Raji (cell line): ENCODE data around the gene NPR3.

Source experiments
- POLR2A ChIP-seq: IDR thresholded peaks from 2 replicates; pipeline ENCODE4 v1.6.1; 2011; ENCODE audit warnings: low read depth, low read length, control low read depth; ENCODE audit not compliant: insufficient read depth

NPR3 gene

DNA sequence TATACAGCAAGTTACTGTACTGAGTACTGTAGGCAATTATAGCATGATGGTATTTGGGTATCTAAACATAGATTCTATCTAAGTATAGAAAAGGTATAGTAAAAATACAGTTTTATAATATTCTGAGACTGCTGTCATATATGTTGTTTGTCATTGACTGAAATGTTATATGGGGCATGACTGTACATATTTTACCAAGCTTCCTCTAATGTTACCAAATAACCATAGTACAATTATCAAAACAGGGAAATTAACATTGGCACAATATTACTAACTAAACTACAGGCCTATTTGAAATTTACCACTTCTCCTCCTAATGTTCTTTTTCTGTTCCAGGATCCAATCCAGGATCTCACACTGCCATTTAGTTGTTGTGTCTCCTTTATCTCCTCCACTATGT is 18.5 kb downstream of the NPR3 start:
- TF ChIP-seq POLR2A: no peak

GRCh38 chr5:32733590-32734340 is 22.6 kb downstream of the NPR3 start:
- TF ChIP-seq POLR2A: no peak

DNA sequence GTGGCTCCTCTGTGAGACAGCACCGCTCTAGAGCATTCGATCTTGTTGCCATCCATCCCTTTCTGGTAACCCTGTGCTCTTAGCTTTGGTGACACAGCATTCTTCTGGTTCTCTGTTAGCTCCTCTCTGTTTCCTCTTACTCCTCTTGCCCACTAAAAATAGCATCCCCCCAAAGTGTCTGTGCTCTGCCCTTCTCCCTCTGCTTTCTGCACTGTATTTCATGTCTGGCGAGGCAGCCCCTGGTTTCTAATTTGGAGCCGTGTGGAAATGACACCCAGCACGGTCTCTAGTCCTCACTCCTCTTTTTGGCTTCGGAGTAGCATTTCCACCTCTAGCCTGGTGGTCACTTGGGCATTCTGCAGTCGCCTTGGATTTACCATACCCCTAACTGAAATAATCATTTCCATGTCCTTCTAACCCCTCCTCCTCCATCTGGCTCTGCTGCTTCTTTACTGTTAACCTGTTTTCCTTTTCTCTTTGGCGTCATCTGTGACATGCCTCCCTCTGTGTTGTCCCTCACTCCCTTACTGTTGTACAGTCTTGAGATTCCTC is 23.8 kb downstream of the NPR3 start:
- TF ChIP-seq POLR2A: no peak

DNA sequence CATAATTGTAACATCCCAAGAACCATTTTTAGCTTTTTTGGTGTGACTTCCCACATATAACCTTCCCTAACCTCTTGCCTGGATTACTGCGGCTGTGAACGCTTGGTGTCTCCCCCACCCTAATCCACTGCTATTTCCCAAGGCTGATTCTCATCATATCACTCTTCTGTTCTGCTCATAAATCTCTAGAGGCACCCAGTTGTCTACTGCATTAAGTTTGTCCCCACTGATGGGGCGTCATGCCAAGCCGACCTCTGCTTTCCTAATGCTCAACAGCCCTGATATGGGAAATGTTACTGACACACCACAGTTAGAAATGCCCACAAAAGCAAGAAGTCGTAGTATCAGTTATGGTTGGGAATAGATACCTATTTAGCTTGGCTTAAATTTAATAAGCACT is 24.4 kb downstream of the NPR3 start:
- no peak for TF ChIP-seq POLR2A

DNA sequence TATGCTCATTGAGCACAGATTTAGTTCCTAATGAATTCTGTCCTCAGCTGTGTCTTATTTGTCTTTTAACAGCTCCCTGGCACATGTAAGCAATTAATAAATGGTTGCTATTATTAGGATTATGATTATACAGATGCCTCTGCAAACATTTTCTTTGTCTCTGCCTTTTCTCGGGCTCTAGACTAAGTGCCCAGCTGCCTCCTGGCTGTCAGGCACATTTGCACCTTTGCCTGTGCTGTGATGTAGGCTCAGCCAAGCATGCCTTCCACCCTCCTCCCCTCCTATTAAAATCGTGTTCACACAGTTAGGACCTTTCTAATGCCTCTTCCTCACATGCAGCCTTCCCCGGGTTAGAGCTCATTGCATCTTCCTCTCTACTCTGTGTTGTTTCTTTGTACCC is 25.7 kb downstream of the NPR3 start:
- TF ChIP-seq POLR2A: no peak

DNA sequence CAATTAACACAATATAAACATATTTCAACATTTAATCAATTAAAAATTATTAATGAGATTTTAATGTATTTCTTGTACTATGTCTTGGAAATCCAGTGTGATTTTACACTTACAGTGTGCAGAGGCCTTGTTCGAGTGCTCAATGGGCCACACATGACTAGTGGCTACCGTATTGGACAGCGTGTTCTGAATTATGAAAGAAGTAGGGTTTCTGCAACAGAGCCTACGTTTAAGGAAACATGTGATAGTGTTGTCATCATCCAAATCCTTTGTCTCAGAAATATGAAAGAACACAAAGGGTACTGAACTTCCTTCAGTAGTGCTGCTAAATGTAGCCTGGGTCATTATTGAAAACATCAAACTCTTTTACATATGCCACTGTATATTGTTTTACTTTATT is 29.5 kb downstream of the NPR3 start:
- no peak for TF ChIP-seq POLR2A

GRCh38 chr5:32745317-32745716 is 34.2 kb downstream of the NPR3 start:
- no peak for TF ChIP-seq POLR2A

DNA sequence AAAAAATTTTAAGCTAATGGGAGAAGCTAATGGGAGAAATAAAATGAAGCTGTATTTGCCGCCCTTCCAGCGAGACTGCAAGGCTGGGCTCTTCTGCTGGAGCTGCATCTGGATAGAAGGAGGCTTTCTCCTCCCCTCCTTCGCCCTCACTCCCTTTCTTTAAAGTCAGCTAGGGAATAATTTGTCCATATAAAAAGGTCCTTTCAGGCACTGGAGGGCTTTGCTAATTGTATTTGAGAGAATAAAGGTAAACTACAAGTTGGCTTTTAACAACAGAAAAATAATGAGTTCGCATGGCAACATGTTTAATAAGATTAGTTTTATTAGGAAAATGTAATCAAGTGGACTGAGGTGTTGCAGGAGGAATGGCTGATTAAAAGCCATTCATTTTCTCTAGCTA is 41.3 kb downstream of the NPR3 start:
- no peak for TF ChIP-seq POLR2A

- TF ChIP-seq POLR2A: no peak
These were observed 41.9 kb downstream of the NPR3 start for GRCh38 chr5:32753051-32753450.

GRCh38 chr5:32753765-32754164 is 42.6 kb downstream of the NPR3 start:
- TF ChIP-seq POLR2A: no peak

DNA sequence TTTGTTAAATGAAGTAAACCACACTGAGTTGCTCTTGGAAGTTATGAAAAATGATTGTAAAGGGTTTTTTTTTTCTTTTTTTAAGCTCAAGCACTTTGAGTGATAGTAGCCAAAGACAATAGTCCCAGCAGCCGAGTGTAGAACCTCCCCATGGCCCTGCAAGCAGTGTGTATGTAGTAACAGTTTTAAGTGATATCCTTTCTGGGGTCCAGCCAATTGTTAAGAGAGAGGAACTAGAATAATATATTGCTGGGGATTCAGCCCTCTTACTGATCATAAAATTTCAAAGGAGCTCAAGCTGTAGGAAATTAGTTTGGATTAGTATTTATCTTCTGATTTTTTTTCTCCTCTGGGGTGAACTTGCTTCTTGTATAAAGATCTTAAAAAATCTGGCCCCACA is 43.2 kb downstream of the NPR3 start:
- no peak for TF ChIP-seq POLR2A

- TF ChIP-seq POLR2A: no peak
These were observed 49.0 kb downstream of the NPR3 start for GRCh38 chr5:32760091-32760509.

GRCh38 chr5:32765266-32765665 is 54.1 kb downstream of the NPR3 start:
- TF ChIP-seq POLR2A: no peak

- TF ChIP-seq POLR2A: no peak
These were observed 56.9 kb downstream of the NPR3 start for GRCh38 chr5:32767948-32768467.

DNA sequence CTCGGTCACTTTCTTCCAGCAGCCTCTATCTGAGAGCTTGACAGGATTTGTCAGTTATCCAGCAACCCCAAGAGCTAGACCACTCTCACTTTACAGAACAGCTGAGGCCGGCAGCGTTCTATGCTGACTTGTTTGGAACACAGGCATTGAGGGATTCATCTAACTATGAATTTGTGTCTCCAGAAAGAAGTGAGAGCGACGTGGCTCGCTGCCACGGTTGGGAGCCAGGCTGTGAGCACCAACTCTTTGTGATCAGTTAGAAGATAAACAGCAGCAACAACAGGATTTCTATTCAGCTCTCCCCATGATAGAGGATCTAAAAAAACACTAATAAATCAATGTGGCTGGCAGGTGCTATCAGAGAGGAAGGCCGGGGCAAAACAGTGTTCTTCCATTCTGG is 58.6 kb downstream of the NPR3 start:
- no peak for TF ChIP-seq POLR2A

DNA sequence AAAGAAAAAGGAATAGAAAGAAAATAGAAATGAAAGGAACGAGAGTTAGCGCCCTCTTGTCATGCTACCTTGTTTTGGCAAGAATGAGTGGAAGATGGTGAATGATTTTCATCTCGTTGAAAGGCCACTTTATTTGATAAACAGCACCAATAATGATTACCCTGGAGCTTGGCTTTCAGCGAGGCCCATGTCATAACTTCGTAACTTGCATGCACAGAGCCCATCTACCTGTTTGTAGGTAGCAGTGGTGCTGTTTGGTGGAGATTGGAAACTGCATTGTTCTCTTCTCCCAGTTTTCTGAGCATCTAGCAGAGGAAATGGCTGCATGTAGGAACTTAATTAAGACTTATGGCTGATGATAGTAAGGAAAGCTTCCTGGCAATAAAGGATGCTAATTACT is 59.3 kb downstream of the NPR3 start:
- TF ChIP-seq POLR2A: no peak

DNA sequence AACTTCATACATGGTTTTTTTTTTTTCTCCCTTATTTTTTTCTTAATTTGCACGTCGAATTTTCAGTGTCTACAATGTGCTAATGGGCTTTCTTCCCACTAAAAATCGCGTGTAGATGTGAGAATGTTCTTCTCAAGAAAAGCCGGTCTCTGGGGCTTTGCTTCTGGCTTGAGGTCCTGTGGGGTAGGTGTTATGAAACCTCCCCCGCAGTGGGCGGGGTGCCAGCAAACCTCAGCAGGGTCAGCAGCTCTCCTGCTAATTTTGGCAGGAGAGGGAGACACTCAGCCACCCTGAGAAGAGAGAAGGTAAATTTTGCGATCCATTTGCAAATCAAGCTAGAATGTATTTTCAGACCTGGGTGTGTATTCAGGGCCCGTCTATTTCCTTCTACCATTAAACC is 59.9 kb downstream of the NPR3 start:
- no peak for TF ChIP-seq POLR2A

- TF ChIP-seq POLR2A: no peak
These were observed 62.8 kb downstream of the NPR3 start for GRCh38 chr5:32773944-32774343.

DNA sequence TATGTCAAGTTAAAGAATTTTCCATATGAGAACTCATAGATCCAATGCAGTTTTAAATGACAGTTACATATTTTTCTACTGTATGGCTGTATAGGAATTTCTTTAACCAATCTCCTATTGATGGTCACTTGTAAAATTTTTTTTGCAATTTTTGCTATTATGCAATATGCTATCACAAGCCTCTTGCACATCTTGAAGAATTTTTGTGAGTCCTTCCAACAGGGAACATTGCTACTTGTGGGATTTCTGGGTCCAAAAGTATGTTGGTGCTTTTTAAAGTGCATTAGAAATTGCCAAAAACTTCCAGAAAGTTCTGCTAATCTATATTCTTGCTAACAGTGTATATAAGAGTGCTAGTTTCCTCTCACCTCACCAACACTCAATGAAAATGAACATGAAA is 65.1 kb downstream of the NPR3 start:
- no peak for TF ChIP-seq POLR2A
